IgD-negative memory B cell (primary cell): ENCODE data around the gene GFRA1. TPM values are rescaled to one million over a fixed set of nuclear protein-coding genes. Genes with fewer than 3 reads are reported as not detected.
A peak's percentile ranks its signal among the peaks of the same experiment; 100 is the strongest.
"Not testable (repeated sequence)": the region's sequence is repeated elsewhere in the genome, so short reads cannot be mapped to it uniquely, and the experiment has no call there.

Experiments used
- H3K27ac Mint-ChIP-seq, 3 donors: one replicate each; pipeline ENCODE4 v1.8.0; 2020 to 2022; ENCODE audit warnings: mild to moderate bottlenecking in 3 of 3, mixed read lengths in 3 of 3, moderate library complexity in 1 of 3
- H3K27me3 Mint-ChIP-seq: one replicate; pipeline ENCODE4 v1.8.0; 2021; ENCODE audit warnings: mixed read lengths
- H3K36me3 Mint-ChIP-seq: one replicate; pipeline ENCODE4 v1.8.0; 2020; ENCODE audit warnings: mild to moderate bottlenecking, mixed read lengths
- H3K4me1 Mint-ChIP-seq, 3 donors: one replicate each; pipeline ENCODE4 v1.8.0; 2020 to 2022; ENCODE audit warnings: mixed read lengths in 3 of 3, mild to moderate bottlenecking in 1 of 3
- H3K4me3 Mint-ChIP-seq, 4 donors: one replicate each; pipeline ENCODE4 v1.8.0; 2020 to 2022; ENCODE audit warnings: mild to moderate bottlenecking in 4 of 4, mixed read lengths in 4 of 4, moderate library complexity in 3 of 4
- H3K9me3 Mint-ChIP-seq, 3 donors: one replicate each; pipeline ENCODE4 v1.8.0; 2020 to 2021; ENCODE audit warnings: mixed read lengths in 3 of 3, mild to moderate bottlenecking in 1 of 3
- polyA plus RNA-seq: library from polyadenylated mRNA; unstranded; fragments of 300-500 nt; fragmentation: Illumina TruSeq; gene quantifications from one replicate; pipeline ENCODE4 v1.2.3, GENCODE V29; 2021

The GFRA1 gene
- polyA plus RNA-seq, 1 donor from 2014 or later, result not detected

- no peaks in the 10 kb centered on the region for H3K27me3 Mint-ChIP-seq
- H3K4me3 Mint-ChIP-seq, result no peak overlapping the region
- H3K36me3 Mint-ChIP-seq, result peaks cover 2% of the 10 kb centered on the region
- no peak overlapping the region for H3K27ac Mint-ChIP-seq
- H3K4me1 Mint-ChIP-seq, result no peaks in the 10 kb centered on the region
- H3K9me3 Mint-ChIP-seq, result no peaks in the 10 kb centered on the region
Measured at GRCh38 chr10:116069856-116070255, 203.2 kb downstream of the GFRA1 start.

- no peaks in the 10 kb centered on the region for H3K27me3 Mint-ChIP-seq
Measured at GRCh38 chr10:116067825-116068224, 205.2 kb downstream of the GFRA1 start.

GRCh38 chr10:116063107-116063506 is 209.9 kb downstream of the GFRA1 start:
- Mint-ChIP-seq H3K4me1 (no peaks in the 10 kb centered on the region), H3K4me3 (no peak overlapping the region), H3K36me3 (no peaks in the 10 kb centered on the region), H3K9me3 (peaks cover 0 to 5% (median 3%) of the 10 kb centered on the region in 3 donors), H3K27me3 (no peaks in the 10 kb centered on the region), H3K27ac (no peak overlapping the region)

More at GRCh38 chr10:116067825-116068224, 205.2 kb downstream of the GFRA1 start:
- Mint-ChIP-seq H3K36me3 (peaks cover 2% of the 10 kb centered on the region), H3K9me3 (peaks cover 0 to 5% (median 3%) of the 10 kb centered on the region in 3 donors), H3K4me1 (no peaks in the 10 kb centered on the region), H3K27ac (no peak overlapping the region), H3K4me3 (no peak overlapping the region)

DNA sequence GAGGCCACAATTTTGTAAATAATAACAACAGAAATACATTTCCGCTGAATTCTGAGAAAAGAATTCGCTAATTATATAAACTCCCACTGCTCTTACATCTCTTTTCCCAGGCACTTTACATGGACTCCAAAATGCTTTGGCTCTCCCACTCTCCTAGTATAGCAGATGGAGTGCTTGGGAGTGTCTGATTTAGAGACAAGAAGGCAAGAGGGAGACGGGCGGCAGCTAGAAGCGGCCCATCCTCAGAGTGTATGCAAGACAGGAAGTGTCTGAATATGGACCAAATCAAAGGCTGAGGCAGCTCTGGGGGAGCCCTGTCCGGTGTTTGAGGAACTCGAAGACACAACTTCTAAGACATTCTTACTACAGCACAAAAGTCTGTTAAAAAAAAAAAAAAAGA is 212.1 kb downstream of the GFRA1 start:
- Mint-ChIP-seq H3K27me3 (no peaks in the 10 kb centered on the region), H3K4me1 (no peaks in the 10 kb centered on the region), H3K4me3 (no peak overlapping the region), H3K36me3 (no peaks in the 10 kb centered on the region), H3K9me3 (peaks cover 0 to 5% (median 3%) of the 10 kb centered on the region in 3 donors), H3K27ac (no peak overlapping the region)

DNA sequence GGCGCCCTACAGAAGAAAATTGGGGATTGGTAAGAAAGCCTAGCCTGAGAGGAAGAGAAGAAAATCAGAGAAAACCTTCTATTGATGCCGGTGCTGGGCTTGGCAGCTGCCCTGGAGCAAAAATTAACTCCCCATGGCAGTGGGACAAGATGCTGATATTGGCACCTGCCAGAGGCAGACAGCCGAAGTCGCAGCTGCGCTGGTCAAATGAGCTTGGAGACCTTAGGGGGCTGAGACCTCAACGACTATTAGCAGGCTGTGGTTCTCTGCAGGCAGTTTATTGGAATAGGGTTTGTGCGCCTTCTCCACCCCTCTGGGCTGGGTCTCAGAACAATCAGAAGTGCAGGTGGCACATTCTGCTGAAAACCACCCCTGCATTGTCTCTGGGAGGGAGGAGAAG is 213.7 kb downstream of the GFRA1 start:
- Mint-ChIP-seq H3K9me3 (peaks cover 1 to 5% (median 2%) of the 10 kb centered on the region in 3 donors), H3K36me3 (no peaks in the 10 kb centered on the region), H3K27me3 (no peaks in the 10 kb centered on the region), H3K4me3 (no peak overlapping the region), H3K27ac (no peak overlapping the region), H3K4me1 (no peaks in the 10 kb centered on the region)

- Mint-ChIP-seq H3K27me3 (no peaks in the 10 kb centered on the region), H3K4me1 (no peaks in the 10 kb centered on the region), H3K36me3 (no peaks in the 10 kb centered on the region), H3K9me3 (peaks cover 0 to 2% (median 0%) of the 10 kb centered on the region in 3 donors), H3K4me3 (no peak overlapping the region), H3K27ac (no peak overlapping the region)
Measured at GRCh38 chr10:116056445-116057293, 216.3 kb downstream of the GFRA1 start.

- no peaks in the 10 kb centered on the region for H3K4me1 Mint-ChIP-seq
- H3K4me3 Mint-ChIP-seq, result no peak overlapping the region
- H3K9me3 Mint-ChIP-seq, result peaks cover 0 to 2% (median 0%) of the 10 kb centered on the region in 3 donors
- H3K36me3 Mint-ChIP-seq, result no peaks in the 10 kb centered on the region
- no peaks in the 10 kb centered on the region for H3K27me3 Mint-ChIP-seq
- no peak overlapping the region for H3K27ac Mint-ChIP-seq
Measured at GRCh38 chr10:116055917-116056252, 217.1 kb downstream of the GFRA1 start.

GRCh38 chr10:116055252-116055916 is 217.6 kb downstream of the GFRA1 start:
- peaks cover 0 to 2% (median 0%) of the 10 kb centered on the region in 3 donors for H3K9me3 Mint-ChIP-seq
- H3K27ac Mint-ChIP-seq, result no peak overlapping the region
- H3K27me3 Mint-ChIP-seq, result no peaks in the 10 kb centered on the region
- no peak overlapping the region for H3K4me3 Mint-ChIP-seq
- H3K36me3 Mint-ChIP-seq, result no peaks in the 10 kb centered on the region
- H3K4me1 Mint-ChIP-seq, result no peaks in the 10 kb centered on the region

DNA sequence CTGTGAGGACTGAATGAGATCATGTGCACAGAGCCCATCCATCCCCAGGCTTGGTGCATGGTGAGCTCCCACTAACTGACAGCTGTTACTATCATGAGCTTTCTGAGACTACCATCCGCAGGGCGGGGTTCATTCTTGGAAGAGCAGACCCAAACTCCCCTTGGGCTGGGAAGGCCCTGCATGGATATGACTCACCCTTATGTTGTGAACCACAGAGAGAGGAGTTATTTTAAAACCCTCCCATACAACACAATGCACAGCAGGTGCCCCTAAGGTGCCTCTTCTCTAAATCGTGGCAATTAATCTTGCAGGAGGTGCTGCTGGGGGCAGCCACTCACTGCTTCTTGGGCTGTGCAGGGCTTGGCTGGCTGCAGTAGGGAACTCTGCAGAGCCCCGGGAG is 219.1 kb downstream of the GFRA1 start:
- Mint-ChIP-seq H3K36me3 (no peaks in the 10 kb centered on the region), H3K27ac (no peak overlapping the region), H3K27me3 (no peaks in the 10 kb centered on the region), H3K4me1 (no peaks in the 10 kb centered on the region), H3K4me3 (no peak overlapping the region), H3K9me3 (peaks cover 2 to 3% (median 3%) of the 10 kb centered on the region in 3 donors)

DNA sequence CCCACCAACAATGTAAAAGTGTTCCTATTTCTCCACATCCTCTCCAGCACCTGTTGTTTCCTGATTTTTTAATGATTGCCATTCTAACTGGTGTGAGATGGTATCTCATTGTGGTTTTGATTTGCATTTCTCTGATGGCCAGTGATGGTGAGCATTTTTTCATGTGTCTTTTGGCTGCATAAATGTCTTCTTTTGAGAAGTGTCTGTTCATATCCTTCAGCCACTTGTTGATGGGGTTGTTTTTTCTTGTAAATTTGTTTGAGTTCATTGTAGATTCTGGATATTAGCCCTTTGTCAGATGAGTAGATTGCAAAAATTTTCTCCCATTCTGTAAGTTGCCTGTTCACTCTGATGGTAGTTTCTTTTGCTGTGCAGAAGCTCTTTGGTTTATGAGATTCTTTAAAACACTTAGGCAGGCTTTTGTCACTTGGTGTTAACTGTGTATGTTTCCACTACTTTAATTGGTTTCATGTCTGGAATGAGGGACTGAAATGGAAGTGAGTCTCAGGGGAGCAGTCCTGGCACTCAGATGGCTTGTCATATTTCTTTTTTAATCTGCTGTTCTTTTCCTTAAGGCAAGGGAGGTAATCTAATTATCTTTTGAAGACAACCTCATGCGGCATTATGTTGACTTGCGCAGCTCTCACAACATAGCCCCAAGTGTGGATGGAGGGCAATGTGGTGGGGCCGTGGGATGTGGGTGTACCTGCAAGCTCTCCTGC is 219.8 kb downstream of the GFRA1 start:
- H3K27ac Mint-ChIP-seq, result not testable (repeated sequence)

GRCh38 chr10:116052522-116052921 is 220.5 kb downstream of the GFRA1 start:
- not testable (repeated sequence) for H3K27me3 Mint-ChIP-seq, H3K36me3 Mint-ChIP-seq, H3K4me1 Mint-ChIP-seq, H3K4me3 Mint-ChIP-seq, H3K9me3 Mint-ChIP-seq, H3K27ac Mint-ChIP-seq

More for the DNA sequence above, 219.8 kb downstream of the GFRA1 start:
- not testable (repeated sequence) for H3K4me3 Mint-ChIP-seq, H3K4me1 Mint-ChIP-seq, H3K9me3 Mint-ChIP-seq, H3K27me3 Mint-ChIP-seq, H3K36me3 Mint-ChIP-seq

- H3K4me1 Mint-ChIP-seq, result no peaks in the 10 kb centered on the region
- no peaks in the 10 kb centered on the region for H3K27me3 Mint-ChIP-seq
- H3K36me3 Mint-ChIP-seq, result peaks cover 2% of the 10 kb centered on the region
- peaks cover 0 to 5% (median 3%) of the 10 kb centered on the region in 3 donors for H3K9me3 Mint-ChIP-seq
- no peak overlapping the region for H3K27ac Mint-ChIP-seq
- H3K4me3 Mint-ChIP-seq, result no peak overlapping the region
Measured at GRCh38 chr10:116049974-116050304, 223.1 kb downstream of the GFRA1 start.

- Mint-ChIP-seq H3K9me3 (peaks cover 0 to 5% (median 3%) of the 10 kb centered on the region in 3 donors), H3K36me3 (peaks cover 2% of the 10 kb centered on the region), H3K27ac (no peak overlapping the region), H3K4me1 (no peaks in the 10 kb centered on the region), H3K27me3 (no peaks in the 10 kb centered on the region), H3K4me3 (peak overlapping the region in 1 of 4 donors; percentile 30)
Measured at GRCh38 chr10:116049158-116049973, 223.6 kb downstream of the GFRA1 start.

GRCh38 chr10:116045366-116046356 is 227.3 kb downstream of the GFRA1 start:
- Mint-ChIP-seq H3K27ac (no peak overlapping the region), H3K27me3 (no peaks in the 10 kb centered on the region), H3K36me3 (peaks cover 2% of the 10 kb centered on the region), H3K4me1 (no peaks in the 10 kb centered on the region), H3K4me3 (no peak overlapping the region), H3K9me3 (peaks cover 3 to 5% (median 3%) of the 10 kb centered on the region in 3 donors)
